22Rv1 (cell line): ENCODE results near the gene BMERB1.

Experiments used
- CTCF ChIP-seq: fragments of 450-650 bp; IDR thresholded peaks from 2 replicates; pipeline ENCODE4 v1.5.1; 2017; ENCODE audit warnings: mild to moderate bottlenecking
- ZFX ChIP-seq: fragments of 450-650 bp; IDR thresholded peaks from 2 replicates; pipeline ENCODE4 v1.6.1; 2017; ENCODE audit warnings: antibody characterized with exemption, borderline replicate concordance

- TF ChIP-seq ZFX = no peak
- no peak for TF ChIP-seq CTCF
Observed at GRCh38 chr16:15532825-15533224, 98.4 kb downstream of the BMERB1 start.
